IMR-90 (cell line): Measurements from ENCODE around the gene NXPE3. TPM values are rescaled to one million over a fixed set of nuclear protein-coding genes. Genes with fewer than 3 reads are reported as not detected.

Experiments
- ATAC-seq: fragments of 200-7000 bp; cut with Tn5 transposase; 2 replicates; pipeline ENCODE4 v1.9.1; 2020; ENCODE audit warnings: low read depth, mild to moderate bottlenecking, moderate library complexity
- BruUV-seq: library from RNA; stranded (reverse); fragments of 400-500 nt; replicated peaks from 2 replicates; lab custom pipeline; 2021; lab: Mats Ljungman, UMichigan
- CTCF ChIA-PET: fragments of 300-600 bp; formaldehyde crosslinking; extraction: SDS; loops from one replicate; lab custom pipeline; 2021; ENCODE audit warnings: antibody characterized with exemption; lab: Yijun Ruan, JAX
- POLR2A ChIA-PET: fragments of 300-600 bp; sonication (Branson Sonifier 250); formaldehyde crosslinking; loops from one replicate; lab custom pipeline; 2022; ENCODE audit warnings: antibody characterized with exemption; ENCODE audit not compliant: unreplicated experiment; lab: Charles Lee
- DNase-seq: peaks from one replicate; pipeline ENCODE4 v3.0.0; 2013
- H2AFZ ChIP-seq: replicated peaks from 2 replicates; pipeline ENCODE3; 2013; ENCODE audit warnings: low read length, mild to moderate bottlenecking; ENCODE audit not compliant: poor library complexity
- H2AK5ac ChIP-seq: 2 replicates; pipeline ENCODE4 v1.6.1; 2013; ENCODE audit warnings: low read depth, low read length, inconsistent platforms
- H2AK9ac ChIP-seq: replicated peaks from 2 replicates; pipeline ENCODE3; 2013; ENCODE audit warnings: mild to moderate bottlenecking, low read depth, low read length, moderate library complexity; ENCODE audit not compliant: poor library complexity
- H2BK120ac ChIP-seq: 2 replicates; pipeline ENCODE4 v1.6.1; 2013; ENCODE audit warnings: low read depth, low read length, inconsistent platforms
- H2BK15ac ChIP-seq: 3 replicates; pipeline ENCODE4 v1.6.1; 2013; ENCODE audit warnings: low read depth, low read length, inconsistent platforms
- H2BK20ac ChIP-seq: 2 replicates; pipeline ENCODE4 v1.6.1; 2013; ENCODE audit warnings: low read depth, mild to moderate bottlenecking, inconsistent platforms, low read length, moderate library complexity
- H2BK5ac ChIP-seq: 2 replicates; pipeline ENCODE4 v1.6.1; 2013; ENCODE audit warnings: mild to moderate bottlenecking, low read depth, low read length, inconsistent platforms; ENCODE audit not compliant: poor library complexity, severe bottlenecking
- H3K14ac ChIP-seq: replicated peaks from 2 replicates; pipeline ENCODE4 v1.6.1; 2013; ENCODE audit warnings: low read depth, low read length, inconsistent platforms
- H3K18ac ChIP-seq: 2 replicates; pipeline ENCODE4 v1.6.1; 2013; ENCODE audit warnings: low read depth, low read length, control low read depth
- H3K23ac ChIP-seq: 2 replicates; pipeline ENCODE4 v1.6.1; 2013; ENCODE audit warnings: low read depth, low read length, inconsistent platforms
- H3K27ac ChIP-seq: 2 replicates; pipeline ENCODE4 v1.5.1; 2013; ENCODE audit warnings: mild to moderate bottlenecking, control low read depth, low read length; ENCODE audit not compliant: insufficient read depth
- H3K27me3 ChIP-seq: 2 replicates; pipeline ENCODE4 v1.6.1; 2013; ENCODE audit warnings: low read length; ENCODE audit not compliant: control insufficient read depth, insufficient read depth
- H3K36me3 ChIP-seq: 2 replicates; pipeline ENCODE4 v1.6.1; 2013; ENCODE audit warnings: low read length, mixed read lengths; ENCODE audit not compliant: control insufficient read depth, insufficient read depth
- H3K4ac ChIP-seq: 2 replicates; pipeline ENCODE4 v1.6.1; 2013; ENCODE audit warnings: low read depth, low read length, inconsistent platforms
- H3K4me1 ChIP-seq: 2 replicates; pipeline ENCODE4 v1.6.1; 2013; ENCODE audit warnings: low read length, mixed read lengths; ENCODE audit not compliant: control insufficient read depth, insufficient read depth
- H3K4me2 ChIP-seq: 2 replicates; pipeline ENCODE4 v1.6.1; 2013; ENCODE audit warnings: low read depth, mild to moderate bottlenecking, control low read depth, low read length, moderate library complexity
- H3K4me3 ChIP-seq: 2 replicates; pipeline ENCODE4 v1.5.1; 2013; ENCODE audit warnings: low read depth, mild to moderate bottlenecking, control low read depth, low read length, moderate library complexity; ENCODE audit not compliant: insufficient read depth
- H3K56ac ChIP-seq: 2 replicates; pipeline ENCODE4 v1.6.1; 2013; ENCODE audit warnings: low read length, inconsistent platforms; ENCODE audit not compliant: insufficient read depth; ENCODE audit errors: extremely low read depth
- H3K79me1 ChIP-seq, 2 experiments: 2 replicates each; pipeline ENCODE4 v1.6.1; 2013; ENCODE audit warnings: low read length in 2 of 2, inconsistent platforms in 1 of 2, low read depth in 1 of 2
- H3K9ac ChIP-seq: 2 replicates; pipeline ENCODE4 v1.6.1; 2013; ENCODE audit warnings: low read depth, low read length, control low read depth
- H3K9me1 ChIP-seq: 2 replicates; pipeline ENCODE4 v1.6.1; 2013; ENCODE audit warnings: low read length, inconsistent platforms; ENCODE audit not compliant: insufficient read depth
- H3K9me3 ChIP-seq: 2 replicates; pipeline ENCODE4 v1.6.1; 2013; ENCODE audit warnings: low read length; ENCODE audit not compliant: control insufficient read depth, insufficient read depth
- H4K20me1 ChIP-seq: 2 replicates; pipeline ENCODE4 v1.6.1; 2013; ENCODE audit warnings: low read length, inconsistent platforms; ENCODE audit not compliant: insufficient read depth
- H4K5ac ChIP-seq: 2 replicates; pipeline ENCODE4 v1.6.1; 2013; ENCODE audit warnings: mild to moderate bottlenecking, low read depth, low read length, control low read depth
- H4K8ac ChIP-seq, 2 experiments: 2 replicates each; pipeline ENCODE4 v1.6.1; 2013; ENCODE audit warnings: low read depth in 2 of 2, low read length in 2 of 2, control low read depth in 1 of 2, inconsistent platforms in 1 of 2
- H4K91ac ChIP-seq: 2 replicates; pipeline ENCODE4 v1.6.1; 2013; ENCODE audit warnings: low read depth, low read length, inconsistent platforms; ENCODE audit not compliant: insufficient read depth
- BHLHE40 ChIP-seq: fragments of 150-350 bp; IDR thresholded peaks from 2 replicates; pipeline ENCODE4 v1.6.1; 2016; ENCODE audit warnings: mild to moderate bottlenecking, low read depth, low read length
- CEBPB ChIP-seq: IDR thresholded peaks from 2 replicates; pipeline ENCODE4 v1.6.1; 2012; ENCODE audit warnings: low read depth, low read length, improper control_type of control experiment
- CHD1 ChIP-seq: IDR thresholded peaks from 2 replicates; pipeline ENCODE4 v1.6.1; 2012; ENCODE audit warnings: low read depth, low read length, improper control_type of control experiment
- FOS ChIP-seq: fragments of 150-350 bp; IDR thresholded peaks from 2 replicates; pipeline ENCODE4 v1.6.1; 2016; ENCODE audit warnings: low read depth, low read length
- MAZ ChIP-seq: IDR thresholded peaks from 2 replicates; pipeline ENCODE4 v1.6.1; 2012; ENCODE audit warnings: low read depth, mild to moderate bottlenecking, low read length, improper control_type of control experiment, moderate library complexity, borderline replicate concordance
- MXI1 ChIP-seq: IDR thresholded peaks from 2 replicates; pipeline ENCODE4 v1.6.1; 2012; ENCODE audit warnings: low read depth, mild to moderate bottlenecking, low read length, moderate library complexity, borderline replicate concordance
- NFE2L2 ChIP-seq: fragments of 150-350 bp; IDR thresholded peaks from 2 replicates; pipeline ENCODE4 v1.6.1; 2016; ENCODE audit warnings: low read depth, mild to moderate bottlenecking, low read length
- POLR2A ChIP-seq: IDR thresholded peaks from 2 replicates; pipeline ENCODE4 v1.6.1; 2012; ENCODE audit warnings: mild to moderate bottlenecking, low read depth, low read length
- RFX5 ChIP-seq: IDR thresholded peaks from 2 replicates; pipeline ENCODE4 v1.8.0; 2012; ENCODE audit warnings: low read depth, mild to moderate bottlenecking, low read length, moderate library complexity
- SMC3 ChIP-seq: fragments of 150-350 bp; IDR thresholded peaks from 2 replicates; pipeline ENCODE4 v1.6.1; 2016; ENCODE audit warnings: low read depth, mild to moderate bottlenecking, antibody characterized with exemption, low read length, moderate library complexity
- USF2 ChIP-seq: fragments of 150-350 bp; IDR thresholded peaks from 2 replicates; pipeline ENCODE4 v1.6.1; 2017; ENCODE audit warnings: mild to moderate bottlenecking, antibody characterized with exemption, low read length, low read depth
- WGBS, 2 experiments: methylation state at CpG; one replicate each; pipeline versions ENCODE4 v1.1.5 to v1.1.7; 2013; ENCODE audit warnings: missing lambda C conversion rate in 2 of 2; ENCODE audit not compliant: insufficient read length in 1 of 2; ENCODE audit errors: extremely low coverage in 2 of 2; 5-methylcytosine and 5-hydroxymethylcytosine counted together
- dilution Hi-C: fragments of 300-500 bp; cut with HindIII; formaldehyde crosslinking; loops from one replicate; pipeline ENCODE4 v1.14.3; 2018; ENCODE audit warnings: low sequenced_read_pairs; ENCODE audit not compliant: unreplicated experiment
- in situ Hi-C: fragments of 300-500 bp; cut with MboI; formaldehyde crosslinking; loops from 3 replicates; pipeline ENCODE4 v1.14.3; 2019; ENCODE audit warnings: low sequenced_read_pairs, inconsistent platforms, mixed read lengths
- intact Hi-C: fragments of 100-400 bp; cut with micrococcal nuclease; formaldehyde crosslinking; loops from 2 replicates; pipeline ENCODE4 v1.10.0; 2022
- polyA plus RNA-seq, 3 experiments: library from polyadenylated mRNA; depleted of rRNA; stranded (reverse); fragments of >200 nt; gene quantifications; 2 replicates each; pipeline ENCODE4 v1.2.3, GENCODE V29; 2012; ENCODE audit warnings: low replicate concordance in 1 of 3
- total RNA-seq: library from RNA; depleted of rRNA; stranded (reverse); fragments of >200 nt; gene quantifications from 2 replicates; pipeline ENCODE4 v1.2.3, GENCODE V29; 2012
- TF ChIP-seq, protein P1 (sequence below): fragments of 150-350 bp; IDR thresholded peaks from 2 replicates; pipeline ENCODE4 v1.6.1; 2016; ENCODE audit warnings: low read depth, mild to moderate bottlenecking, low read length, moderate library complexity, borderline replicate concordance
- TF ChIP-seq, protein P2 (sequence below): conservative IDR thresholded peaks from 2 replicates; pipeline ENCODE4 v1.5.1; 2012; ENCODE audit warnings: mild to moderate bottlenecking, low read depth, low read length, improper control_type of control experiment

NXPE3 gene
- total and polyA plus RNA-seq, 2 of the 4 experiments (the other 2 are of a cell fraction) = 20.0 to 23.8 TPM

DNA sequence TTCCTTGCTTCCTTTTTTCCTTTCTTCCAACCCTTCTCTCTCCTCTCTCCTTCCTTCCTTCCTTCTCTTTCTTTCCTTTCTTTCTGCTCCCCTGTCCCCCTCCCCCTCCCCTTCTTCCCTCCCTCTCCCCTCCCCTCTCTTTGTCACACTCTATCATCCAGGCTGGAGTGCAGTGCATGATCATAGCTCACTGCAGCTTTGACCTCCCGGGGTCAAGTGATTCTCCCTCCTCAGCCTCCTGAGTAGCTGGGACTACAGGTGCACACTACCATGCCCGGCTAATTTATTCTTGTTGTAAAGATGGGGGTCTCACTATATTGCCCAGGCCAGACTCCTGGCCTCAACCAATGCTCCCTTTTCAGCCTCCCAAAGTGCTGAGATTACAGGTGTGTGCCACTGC, 89.0 kb downstream of the NXPE3 start:
- H3K27ac ChIP-seq = no peak overlapping the region
- POLR2A ChIA-PET = no interaction called here
- ATAC-seq = no peak
- no peak overlapping the region for H3K18ac ChIP-seq
- DNase-seq = no peak
- H3K4me3 ChIP-seq = no peak overlapping the region
- H2AK9ac ChIP-seq = no peak overlapping the region
- no peak overlapping the region for H3K56ac ChIP-seq
- no peak overlapping the region for H2BK5ac ChIP-seq
- no peak overlapping the region for H2BK20ac ChIP-seq
- H3K9me1 ChIP-seq = no peaks in the 10 kb centered on the region
- H2AK5ac ChIP-seq = no peak overlapping the region
- H3K79me1 ChIP-seq = no peaks in the 10 kb centered on the region
- no CpG with 5 or more reads among the region's 2 CpGs for WGBS, 2 experiments
- H2AFZ ChIP-seq = no peak overlapping the region
- dilution Hi-C loops = no loop called here
- 0 out of 3 replicates have a peak overlapping the region, but pooled peaks have one; percentile 11 for H2BK15ac ChIP-seq
- TF ChIP-seq POLR2A = no peak
- no peak for TF ChIP-seq RFX5
- TF ChIP-seq, protein P1, sequence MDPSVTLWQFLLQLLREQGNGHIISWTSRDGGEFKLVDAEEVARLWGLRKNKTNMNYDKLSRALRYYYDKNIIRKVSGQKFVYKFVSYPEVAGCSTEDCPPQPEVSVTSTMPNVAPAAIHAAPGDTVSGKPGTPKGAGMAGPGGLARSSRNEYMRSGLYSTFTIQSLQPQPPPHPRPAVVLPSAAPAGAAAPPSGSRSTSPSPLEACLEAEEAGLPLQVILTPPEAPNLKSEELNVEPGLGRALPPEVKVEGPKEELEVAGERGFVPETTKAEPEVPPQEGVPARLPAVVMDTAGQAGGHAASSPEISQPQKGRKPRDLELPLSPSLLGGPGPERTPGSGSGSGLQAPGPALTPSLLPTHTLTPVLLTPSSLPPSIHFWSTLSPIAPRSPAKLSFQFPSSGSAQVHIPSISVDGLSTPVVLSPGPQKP = no peak
- no peak for TF ChIP-seq USF2
- TF ChIP-seq CHD1 = no peak
- TF ChIP-seq FOS = no peak
- no peak for TF ChIP-seq NFE2L2
- TF ChIP-seq MXI1 = no peak
- TF ChIP-seq, protein P2, sequence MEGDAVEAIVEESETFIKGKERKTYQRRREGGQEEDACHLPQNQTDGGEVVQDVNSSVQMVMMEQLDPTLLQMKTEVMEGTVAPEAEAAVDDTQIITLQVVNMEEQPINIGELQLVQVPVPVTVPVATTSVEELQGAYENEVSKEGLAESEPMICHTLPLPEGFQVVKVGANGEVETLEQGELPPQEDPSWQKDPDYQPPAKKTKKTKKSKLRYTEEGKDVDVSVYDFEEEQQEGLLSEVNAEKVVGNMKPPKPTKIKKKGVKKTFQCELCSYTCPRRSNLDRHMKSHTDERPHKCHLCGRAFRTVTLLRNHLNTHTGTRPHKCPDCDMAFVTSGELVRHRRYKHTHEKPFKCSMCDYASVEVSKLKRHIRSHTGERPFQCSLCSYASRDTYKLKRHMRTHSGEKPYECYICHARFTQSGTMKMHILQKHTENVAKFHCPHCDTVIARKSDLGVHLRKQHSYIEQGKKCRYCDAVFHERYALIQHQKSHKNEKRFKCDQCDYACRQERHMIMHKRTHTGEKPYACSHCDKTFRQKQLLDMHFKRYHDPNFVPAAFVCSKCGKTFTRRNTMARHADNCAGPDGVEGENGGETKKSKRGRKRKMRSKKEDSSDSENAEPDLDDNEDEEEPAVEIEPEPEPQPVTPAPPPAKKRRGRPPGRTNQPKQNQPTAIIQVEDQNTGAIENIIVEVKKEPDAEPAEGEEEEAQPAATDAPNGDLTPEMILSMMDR = no peak
- TF ChIP-seq BHLHE40 = no peak
- TF ChIP-seq MAZ = no peak
- no peak for TF ChIP-seq CEBPB
- TF ChIP-seq SMC3 = no peak
- BruUV-seq = no TSS peak
- no peaks in the 10 kb centered on the region for H3K9me3 ChIP-seq
- CTCF ChIA-PET = interaction anchor here (1.4 kb wide), 1 partner anchor 15 kb away, joined by 5 read pairs; no protein-coding TSS in a partner anchor
- no peak overlapping the region for H4K8ac ChIP-seq
- no peaks in the 10 kb centered on the region for H3K27me3 ChIP-seq
- no peaks in the 10 kb centered on the region; the same call in 1 of the 2 replicates for H4K20me1 ChIP-seq
- no peak overlapping the region for H3K14ac ChIP-seq
- in situ Hi-C loops = no loop called here
- no peaks in the 10 kb centered on the region for H3K36me3 ChIP-seq
- no peak overlapping the region for H4K5ac ChIP-seq
- intact Hi-C loops = loop anchor here (5.0 kb wide), 1 partner anchor 219 kb away; no protein-coding TSS in a partner anchor
- H3K9ac ChIP-seq = no peak overlapping the region
- H3K4ac ChIP-seq = no peak overlapping the region
- no peak overlapping the region for H3K23ac ChIP-seq
- no peak overlapping the region for H3K4me2 ChIP-seq
- H4K91ac ChIP-seq = no peak overlapping the region
- H2BK120ac ChIP-seq = no peak overlapping the region
- H3K4me1 ChIP-seq = peaks cover 8% of the 10 kb centered on the region
